ENCODE data around the gene ISG15. TPM values are rescaled to one million over a fixed set of nuclear protein-coding genes. Genes with fewer than 3 reads are reported as not detected.

Gene ISG15
- total RNA-seq, 1 donor from 2014 or later = 97.7 TPM

GRCh38 chr1:1039145-1039910 is 26.0 kb downstream of the ISG15 start:
- H3K36me3 ChIP-seq (ENCODE audit: control insufficient read depth, insufficient read depth, low read length) = peaks cover 5% of the 10 kb centered on the region
- DNase-seq (ENCODE audit: low read depth) = no peak
- no peak for TF ChIP-seq CTCF (IDR thresholded peaks at IDR 0.05; ENCODE audit: insufficient read depth, low read length, poor library complexity, severe bottlenecking)
- no peak overlapping the region for H3K4me3 ChIP-seq (ENCODE audit: low read depth, low read length)
- H3K27me3 ChIP-seq (ENCODE audit: control insufficient read depth, insufficient read depth, low read length) = no peaks in the 10 kb centered on the region

GRCh38 chr1:1040004-1040991 is 27.0 kb downstream of the ISG15 start:
- H3K27me3 ChIP-seq (ENCODE audit: control insufficient read depth, insufficient read depth, low read length) = no peaks in the 10 kb centered on the region
- DNase-seq (ENCODE audit: low read depth) = peak; percentile 45
- no peak for TF ChIP-seq CTCF (IDR thresholded peaks at IDR 0.05; ENCODE audit: insufficient read depth, low read length, poor library complexity, severe bottlenecking)
- H3K4me3 ChIP-seq (ENCODE audit: low read depth, low read length) = peak overlapping the region; percentile 12
- peaks cover 5% of the 10 kb centered on the region for H3K36me3 ChIP-seq (ENCODE audit: control insufficient read depth, insufficient read depth, low read length)

GRCh38 chr1:1041092-1041523 is 27.8 kb downstream of the ISG15 start:
- TF ChIP-seq CTCF (IDR thresholded peaks at IDR 0.05; ENCODE audit: insufficient read depth, low read length, poor library complexity, severe bottlenecking) = no peak
- no peaks in the 10 kb centered on the region for H3K27me3 ChIP-seq (ENCODE audit: control insufficient read depth, insufficient read depth, low read length)
- H3K4me3 ChIP-seq (ENCODE audit: low read depth, low read length) = no peak overlapping the region
- no peak for DNase-seq (ENCODE audit: low read depth)
- peaks cover 5% of the 10 kb centered on the region for H3K36me3 ChIP-seq (ENCODE audit: control insufficient read depth, insufficient read depth, low read length)

- TF ChIP-seq CTCF (IDR thresholded peaks at IDR 0.05; ENCODE audit: insufficient read depth, low read length, poor library complexity, severe bottlenecking) = no peak
- Histone ChIP-seq H3K4me3 (ENCODE audit: low read depth, low read length) (no peak overlapping the region), H3K27me3 (ENCODE audit: control insufficient read depth, insufficient read depth, low read length) (no peaks in the 10 kb centered on the region), H3K36me3 (ENCODE audit: control insufficient read depth, insufficient read depth, low read length) (peaks cover 5% of the 10 kb centered on the region)
- no peak for DNase-seq (ENCODE audit: low read depth)
These were observed 28.6 kb downstream of the ISG15 start for GRCh38 chr1:1041873-1042272.

GRCh38 chr1:1042835-1043234 is 29.5 kb downstream of the ISG15 start:
- TF ChIP-seq CTCF (IDR thresholded peaks at IDR 0.05; ENCODE audit: insufficient read depth, low read length, poor library complexity, severe bottlenecking) = no peak
- no peak for DNase-seq (ENCODE audit: low read depth)
- no peaks in the 10 kb centered on the region for H3K27me3 ChIP-seq (ENCODE audit: control insufficient read depth, insufficient read depth, low read length)
- H3K4me3 ChIP-seq (ENCODE audit: low read depth, low read length) = no peak overlapping the region
- peaks cover 5% of the 10 kb centered on the region for H3K36me3 ChIP-seq (ENCODE audit: control insufficient read depth, insufficient read depth, low read length)
